ENCODE measurements around the gene TRPC4AP. TPM values are rescaled to one million over a fixed set of nuclear protein-coding genes. Genes with fewer than 3 reads are reported as not detected.

The TRPC4AP gene
- total RNA-seq, 1 donor from 2014 or later = 30.3 TPM

GRCh38 chr20:34968042-34968775, 124.4 kb downstream of the TRPC4AP start:
- no peaks in the 10 kb centered on the region for H3K27me3 ChIP-seq (ENCODE audit: control insufficient read depth, insufficient read depth, low read length)
- no peaks in the 10 kb centered on the region for H3K36me3 ChIP-seq (ENCODE audit: control insufficient read depth, insufficient read depth, low read length)
- no peak overlapping the region for H3K4me3 ChIP-seq (ENCODE audit: low read depth, low read length)
- TF ChIP-seq CTCF (IDR thresholded peaks at IDR 0.05; ENCODE audit: insufficient read depth, low read length, severe bottlenecking) = no peak
- FAIRE-seq (no peak), DNase-seq (ENCODE audit: low read depth) (peak; percentile 41)

- TF ChIP-seq CTCF (IDR thresholded peaks at IDR 0.05; ENCODE audit: insufficient read depth, low read length, severe bottlenecking) = no peak
Measured at GRCh38 chr20:34967421-34967820, 125.2 kb downstream of the TRPC4AP start.

GRCh38 chr20:34965051-34965450, 127.6 kb downstream of the TRPC4AP start:
- Histone ChIP-seq H3K27me3 (ENCODE audit: control insufficient read depth, insufficient read depth, low read length) (no peaks in the 10 kb centered on the region), H3K4me3 (ENCODE audit: low read depth, low read length) (no peak overlapping the region), H3K36me3 (ENCODE audit: control insufficient read depth, insufficient read depth, low read length) (no peaks in the 10 kb centered on the region)
- TF ChIP-seq CTCF (IDR thresholded peaks at IDR 0.05; ENCODE audit: insufficient read depth, low read length, severe bottlenecking) = no peak
- no peak for DNase-seq (ENCODE audit: low read depth)
- FAIRE-seq = no peak

More at GRCh38 chr20:34967421-34967820, 125.2 kb downstream of the TRPC4AP start:
- no peak overlapping the region for H3K4me3 ChIP-seq (ENCODE audit: low read depth, low read length)
- no peak for DNase-seq (ENCODE audit: low read depth)
- H3K36me3 ChIP-seq (ENCODE audit: control insufficient read depth, insufficient read depth, low read length) = no peaks in the 10 kb centered on the region
- no peaks in the 10 kb centered on the region for H3K27me3 ChIP-seq (ENCODE audit: control insufficient read depth, insufficient read depth, low read length)
- FAIRE-seq = no peak

GRCh38 chr20:34964486-34964885, 128.1 kb downstream of the TRPC4AP start:
- FAIRE-seq (no peak), DNase-seq (ENCODE audit: low read depth) (no peak)
- H3K27me3 ChIP-seq (ENCODE audit: control insufficient read depth, insufficient read depth, low read length) = no peaks in the 10 kb centered on the region
- TF ChIP-seq CTCF (IDR thresholded peaks at IDR 0.05; ENCODE audit: insufficient read depth, low read length, severe bottlenecking) = no peak
- no peaks in the 10 kb centered on the region for H3K36me3 ChIP-seq (ENCODE audit: control insufficient read depth, insufficient read depth, low read length)
- no peak overlapping the region for H3K4me3 ChIP-seq (ENCODE audit: low read depth, low read length)

- no peak for DNase-seq (ENCODE audit: low read depth)
- FAIRE-seq = no peak
Measured at GRCh38 chr20:34956751-34957472, 135.7 kb downstream of the TRPC4AP start.

More at GRCh38 chr20:34956751-34957472, 135.7 kb downstream of the TRPC4AP start:
- Histone ChIP-seq H3K36me3 (ENCODE audit: control insufficient read depth, insufficient read depth, low read length) (peaks cover 3% of the 10 kb centered on the region), H3K27me3 (ENCODE audit: control insufficient read depth, insufficient read depth, low read length) (no peaks in the 10 kb centered on the region), H3K4me3 (ENCODE audit: low read depth, low read length) (no peak overlapping the region)
- no peak for TF ChIP-seq CTCF (IDR thresholded peaks at IDR 0.05; ENCODE audit: insufficient read depth, low read length, severe bottlenecking)
